GM18517 (cell line): ENCODE measurements around the gene SF3A2.
"Not testable (repeated sequence)": the region's sequence is repeated elsewhere in the genome, so short reads cannot be mapped to it uniquely, and the experiment has no call there.

ENCODE experiments used
- ATAC-seq: cut with Tn5 transposase; IDR thresholded peaks from one replicate; pipeline ENCODE4 v1.9.1; 2021; ENCODE audit warnings: mild to moderate bottlenecking, moderate library complexity; ENCODE audit not compliant: unreplicated experiment

The SF3A2 gene, protein sequence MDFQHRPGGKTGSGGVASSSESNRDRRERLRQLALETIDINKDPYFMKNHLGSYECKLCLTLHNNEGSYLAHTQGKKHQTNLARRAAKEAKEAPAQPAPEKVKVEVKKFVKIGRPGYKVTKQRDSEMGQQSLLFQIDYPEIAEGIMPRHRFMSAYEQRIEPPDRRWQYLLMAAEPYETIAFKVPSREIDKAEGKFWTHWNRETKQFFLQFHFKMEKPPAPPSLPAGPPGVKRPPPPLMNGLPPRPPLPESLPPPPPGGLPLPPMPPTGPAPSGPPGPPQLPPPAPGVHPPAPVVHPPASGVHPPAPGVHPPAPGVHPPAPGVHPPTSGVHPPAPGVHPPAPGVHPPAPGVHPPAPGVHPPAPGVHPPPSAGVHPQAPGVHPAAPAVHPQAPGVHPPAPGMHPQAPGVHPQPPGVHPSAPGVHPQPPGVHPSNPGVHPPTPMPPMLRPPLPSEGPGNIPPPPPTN

DNA sequence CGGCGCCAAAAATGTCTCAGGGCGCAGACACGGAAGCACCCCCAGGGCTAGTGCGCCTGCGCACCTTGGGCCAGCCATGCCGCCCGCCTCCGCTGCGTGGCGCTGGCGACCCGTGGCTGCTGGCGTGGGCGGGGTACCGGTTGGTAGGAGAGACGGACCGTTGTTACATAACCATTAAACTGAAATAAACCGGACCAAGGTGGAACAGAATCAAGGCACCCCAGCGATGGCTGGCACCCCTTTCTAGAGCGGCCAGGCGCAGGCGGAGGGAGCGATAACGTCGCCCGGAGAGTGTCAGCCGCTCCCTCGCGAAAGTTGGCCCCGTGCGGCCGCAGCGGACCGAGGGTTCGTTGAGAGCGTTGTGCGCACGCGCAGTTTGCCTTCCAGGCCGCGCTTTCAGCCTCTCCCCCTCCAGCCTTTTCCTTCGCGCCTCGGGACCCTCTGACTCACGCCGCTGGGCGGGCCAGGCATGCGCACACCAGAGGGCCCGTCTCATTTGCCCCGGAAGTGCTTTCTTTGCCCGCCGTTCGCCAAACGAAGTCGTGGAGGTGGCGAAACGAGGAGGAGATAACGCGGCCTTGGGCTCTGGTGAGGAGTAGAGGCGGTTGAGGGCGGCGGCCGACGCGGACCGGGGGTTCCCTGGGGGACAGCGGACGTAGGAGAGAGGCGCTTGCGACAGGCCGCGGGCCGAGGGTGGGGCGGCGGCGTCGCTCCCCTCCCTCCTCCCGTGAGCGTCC, at the start of gene SF3A2, which contains the start of gene PLEKHJ1:
TSS of gene SF3A2 (plus strand) at position 511 of the 737 bp plus-strand sequence. CDS start 6,595 bp downstream, outside the sequence.
TSS of gene PLEKHJ1 (minus strand) at position 16 of the 737 bp plus-strand sequence. CDS start 81 bp downstream, outside the sequence.
- peak; percentile 74 for ATAC-seq

DNA sequence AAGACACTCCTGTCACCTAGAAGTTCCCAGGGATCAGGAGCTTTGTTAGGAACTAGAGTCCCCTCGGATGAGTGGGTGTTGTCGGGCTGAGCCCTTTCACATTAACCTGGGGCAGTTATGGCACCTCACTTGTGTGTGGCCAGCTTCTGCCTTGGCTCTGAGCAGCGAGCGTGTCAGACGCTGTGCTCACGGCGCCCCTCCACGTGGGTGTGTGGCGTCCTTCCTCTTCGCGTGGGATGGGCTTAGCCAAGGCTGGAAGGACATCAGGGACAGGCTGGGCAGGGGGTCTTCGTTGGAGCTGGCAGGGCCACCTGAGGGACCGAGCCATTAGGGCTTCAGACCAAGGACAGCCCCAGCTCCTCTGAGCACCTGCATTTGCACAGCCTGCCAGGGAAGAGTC, 49.5 kb upstream of the SF3A2 start:
- ATAC-seq: no peak

DNA sequence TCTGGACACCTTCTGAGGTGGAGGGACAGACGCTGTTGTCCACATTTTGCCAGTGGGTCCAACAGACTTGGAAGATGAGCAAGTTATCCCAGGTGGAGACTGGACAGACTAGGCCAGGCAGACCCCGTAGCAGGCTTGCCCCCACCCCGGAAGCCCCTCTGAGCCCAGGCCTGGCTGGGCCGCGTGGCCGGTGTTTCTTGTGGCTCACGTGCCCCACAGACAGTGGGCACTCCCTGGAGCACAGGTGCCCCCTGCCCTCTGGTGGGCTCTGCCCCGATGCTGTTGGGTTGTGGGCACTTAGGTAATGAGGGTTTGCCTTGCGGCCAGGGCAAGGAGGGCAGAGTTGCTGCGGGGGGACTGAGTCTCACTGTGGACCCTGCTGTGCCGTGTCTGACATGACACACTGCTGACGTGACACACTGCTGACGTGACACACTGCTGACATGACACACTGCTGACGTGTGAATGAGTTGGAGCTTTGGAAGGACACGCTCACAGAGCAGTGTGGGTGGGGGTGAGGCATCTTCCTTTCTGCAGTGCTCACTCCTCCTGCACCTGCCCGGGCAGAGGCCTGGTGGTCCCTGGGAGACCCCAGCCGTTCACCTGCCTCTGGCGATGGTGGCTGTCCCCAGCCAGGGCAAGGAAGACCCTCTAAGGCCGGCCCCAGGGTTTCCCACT, 47.8 kb upstream of the SF3A2 start:
- no peak for ATAC-seq

DNA sequence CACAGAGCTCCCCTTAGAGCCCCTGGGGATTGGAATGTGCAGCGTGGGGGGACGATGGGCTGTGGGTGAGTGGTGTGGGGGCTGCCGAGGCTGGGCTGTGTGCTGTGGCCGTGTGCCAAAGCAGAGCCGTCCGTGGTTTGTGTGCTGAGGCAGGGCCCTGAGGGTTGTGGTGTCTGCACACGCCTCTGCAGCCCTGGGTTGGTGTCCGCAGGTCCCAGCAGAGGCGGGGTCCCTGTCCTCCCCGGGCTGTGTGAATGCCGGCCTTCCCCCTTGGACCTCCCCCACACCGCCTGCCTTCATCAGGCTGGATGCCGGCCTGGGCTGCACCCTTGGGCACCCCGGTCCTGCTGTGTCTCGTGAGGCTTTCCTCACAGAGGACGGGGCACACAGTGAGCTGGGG, 46.7 kb upstream of the SF3A2 start:
- no peak for ATAC-seq

DNA sequence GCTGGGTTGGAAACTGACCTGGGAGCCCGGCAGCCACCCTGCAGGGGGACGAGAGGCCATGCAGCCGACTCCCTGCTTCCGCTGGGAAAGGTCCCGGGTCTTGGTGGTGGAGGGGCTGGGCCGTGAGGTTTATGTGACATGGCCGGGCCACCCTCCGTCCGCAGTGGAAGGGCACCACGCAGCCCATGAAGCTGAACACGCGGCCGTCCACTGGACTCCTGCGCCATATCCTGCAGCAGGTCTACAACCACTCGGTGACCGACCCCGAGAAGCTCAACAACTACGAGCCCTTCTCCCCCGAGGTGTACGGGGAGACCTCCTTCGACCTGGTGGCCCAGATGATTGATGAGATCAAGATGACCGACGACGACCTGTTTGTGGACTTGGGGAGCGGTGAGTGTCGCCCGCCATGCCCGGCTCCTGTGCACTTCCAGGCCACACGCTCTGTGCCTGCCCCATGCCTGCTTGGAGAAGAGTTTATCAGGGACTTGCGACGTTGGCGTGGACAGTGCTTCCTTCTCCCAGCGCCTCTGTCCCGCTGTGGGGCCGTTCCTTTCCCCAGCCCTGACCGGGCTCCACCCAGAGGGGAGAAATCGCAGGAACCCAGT, 45.7 kb upstream of the SF3A2 start:
- ATAC-seq: no peak

DNA sequence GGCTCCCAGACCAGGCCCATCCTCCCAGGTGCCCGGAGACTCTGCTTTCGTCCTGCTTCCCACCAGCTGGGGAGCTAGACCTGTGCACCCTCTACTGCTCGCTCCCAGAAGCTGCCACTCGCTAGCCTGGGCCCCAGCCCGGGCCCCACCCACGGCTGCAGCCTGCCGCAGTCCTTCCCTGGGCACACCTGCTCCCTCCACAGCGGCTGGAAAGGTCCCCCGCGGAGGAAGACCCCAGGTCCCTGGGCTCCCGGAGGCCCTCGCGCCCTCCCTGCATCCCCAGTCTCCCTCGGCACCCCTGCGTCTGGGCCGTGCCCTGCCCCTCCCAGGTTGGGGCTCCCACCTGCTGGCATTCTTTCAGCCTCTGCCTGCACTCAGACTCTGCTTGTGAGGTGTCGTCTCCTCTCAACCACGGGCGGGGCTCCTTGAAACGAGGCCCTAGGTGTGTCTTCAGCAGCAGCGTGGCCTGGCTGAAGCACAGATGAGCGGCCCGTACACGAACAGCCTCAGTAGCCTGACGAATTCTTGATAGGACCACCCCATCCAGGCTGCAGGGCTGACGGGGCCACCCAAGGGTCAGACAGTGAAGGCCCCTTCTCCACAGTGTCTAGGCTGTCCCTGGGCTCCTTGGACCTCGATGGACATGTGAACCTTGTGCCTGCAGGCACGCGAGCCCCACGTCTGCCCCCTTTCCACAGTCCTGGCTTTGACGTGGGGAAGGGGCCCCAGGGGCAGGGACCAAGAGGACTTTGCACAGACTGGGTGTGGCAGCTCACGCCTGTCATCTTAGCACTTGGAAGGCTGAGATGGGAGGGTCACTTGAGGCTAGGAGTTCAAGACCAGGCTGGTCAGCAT, 44.9 kb upstream of the SF3A2 start:
- ATAC-seq: no peak

DNA sequence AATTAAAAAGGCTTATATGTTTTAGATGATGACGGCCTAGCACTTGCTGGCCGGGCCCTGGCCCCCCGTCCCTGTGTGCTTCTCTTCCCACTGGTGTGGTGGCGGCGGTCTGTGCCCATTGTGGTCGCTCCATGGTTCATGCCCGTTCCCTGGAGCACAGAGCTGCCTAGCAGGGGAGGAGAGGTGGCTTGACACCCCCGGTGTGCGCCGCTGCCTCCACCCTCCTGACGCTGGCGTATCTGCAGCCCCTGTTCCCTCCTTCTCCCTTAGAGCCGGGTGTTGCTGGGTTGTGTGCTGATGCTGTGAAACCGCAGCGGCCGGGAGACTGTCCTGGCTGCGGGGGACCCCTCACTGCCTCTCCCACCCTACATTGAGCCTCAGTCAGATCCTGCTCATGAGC, 43.8 kb upstream of the SF3A2 start:
- ATAC-seq: no peak

DNA sequence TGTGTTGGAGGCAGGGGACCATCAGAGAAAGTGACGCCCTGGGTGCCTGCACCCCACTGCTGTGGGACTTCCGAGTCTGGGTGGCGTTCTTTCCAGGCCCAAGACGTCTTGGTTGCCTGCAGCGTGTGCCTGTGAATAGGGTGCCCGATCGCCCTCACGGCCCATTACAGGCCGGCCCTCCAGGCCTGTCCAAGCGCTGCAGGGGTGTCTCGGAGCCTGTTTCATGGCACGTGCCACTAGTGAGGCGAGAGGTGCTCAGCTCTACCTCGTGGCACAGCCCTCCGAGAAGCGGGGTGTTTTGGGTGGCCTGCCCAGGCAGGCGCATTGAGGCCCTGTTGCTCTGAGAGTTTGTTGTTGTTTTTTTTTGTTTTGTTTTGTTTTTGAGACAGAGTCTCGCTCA, 42.8 kb upstream of the SF3A2 start:
- ATAC-seq: no peak

DNA sequence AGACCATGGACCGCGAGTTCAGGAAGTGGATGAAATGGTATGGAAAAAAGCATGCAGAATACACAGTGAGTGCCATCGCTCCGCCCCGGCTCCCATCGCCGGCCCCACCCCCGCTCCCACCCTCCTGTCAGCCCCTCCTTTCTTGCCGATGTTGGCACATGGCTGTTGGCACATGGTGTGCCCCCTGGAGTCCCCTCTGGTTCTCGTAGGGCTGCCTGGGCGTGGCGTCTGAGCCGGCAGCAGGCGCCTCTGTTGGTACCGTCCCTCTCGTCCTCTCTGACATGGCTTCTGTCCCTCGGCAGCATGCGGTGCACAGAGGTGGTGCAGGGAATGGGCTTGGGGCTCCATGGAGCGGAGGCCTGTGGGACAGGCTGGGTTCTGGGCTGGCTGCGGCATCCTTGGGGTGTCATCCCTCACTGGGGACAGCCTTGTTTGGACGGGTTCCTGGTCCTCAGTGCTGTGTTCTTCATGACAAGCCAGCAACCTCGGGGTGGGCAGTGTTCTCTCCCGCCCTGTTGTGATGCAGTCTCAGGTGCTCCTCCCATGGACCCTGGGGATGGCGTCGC, 42.0 kb upstream of the SF3A2 start:
- ATAC-seq: no peak

DNA sequence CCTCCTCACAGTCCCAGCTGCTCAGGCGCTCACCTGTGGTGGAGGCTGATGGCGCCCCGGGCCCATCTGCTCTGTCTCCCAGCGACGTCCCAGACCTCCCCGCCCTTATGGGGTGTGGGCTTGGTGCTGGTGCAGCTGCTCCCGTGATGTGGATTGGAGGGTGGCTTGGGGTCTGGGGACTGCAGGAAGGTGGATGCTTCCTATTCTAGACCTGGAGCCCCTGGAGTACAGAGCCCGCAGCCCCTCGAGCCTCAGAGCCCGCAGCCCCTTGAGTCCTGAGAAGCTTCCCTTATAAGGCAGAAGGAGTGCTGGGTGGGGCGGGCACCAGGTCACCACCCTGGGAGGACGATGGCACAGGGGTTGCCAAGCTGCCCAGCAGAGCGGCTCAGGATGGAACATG, 41.3 kb upstream of the SF3A2 start:
- ATAC-seq: no peak

DNA sequence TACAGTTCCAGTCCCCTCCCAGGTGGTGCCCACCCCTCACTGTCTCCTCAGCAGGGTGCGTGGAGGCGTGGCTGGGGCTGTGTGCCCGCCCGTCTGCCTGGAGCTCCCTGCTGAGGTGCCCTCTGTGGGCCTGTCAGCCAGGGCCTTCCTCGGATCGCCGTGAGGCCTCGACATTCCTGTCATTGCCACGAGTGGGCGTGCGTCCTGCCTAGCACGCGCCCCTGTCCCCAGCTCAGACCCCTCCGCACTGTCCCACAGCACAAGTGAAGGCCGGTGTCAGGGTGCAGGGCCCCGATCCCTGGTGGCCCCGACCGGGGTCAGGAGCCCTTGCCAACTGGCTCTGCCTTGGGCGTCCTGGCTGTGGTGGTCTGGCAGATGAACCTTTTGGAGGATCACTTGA, 40.7 kb upstream of the SF3A2 start:
- ATAC-seq: no peak

DNA sequence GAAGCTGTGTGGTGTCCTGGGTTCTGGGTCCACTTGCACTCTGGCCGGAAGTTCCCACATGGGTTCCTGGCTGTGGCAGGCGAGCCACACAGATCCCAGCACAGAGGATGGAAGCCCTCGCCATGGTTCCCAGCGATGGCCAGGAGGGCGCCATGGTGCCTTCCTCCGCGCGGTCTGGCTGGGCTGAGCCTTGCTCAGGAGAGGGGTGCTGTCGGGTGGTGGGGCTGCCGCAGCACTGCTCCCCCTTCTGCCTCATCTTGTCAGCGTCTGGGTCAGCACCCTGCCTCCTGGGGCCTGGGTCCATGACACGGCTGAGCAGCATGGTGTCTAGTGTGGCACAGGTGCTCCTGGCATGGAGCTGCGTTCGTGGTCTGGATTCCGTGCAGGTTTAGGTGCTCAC, 39.4 kb upstream of the SF3A2 start:
- ATAC-seq: no peak

DNA sequence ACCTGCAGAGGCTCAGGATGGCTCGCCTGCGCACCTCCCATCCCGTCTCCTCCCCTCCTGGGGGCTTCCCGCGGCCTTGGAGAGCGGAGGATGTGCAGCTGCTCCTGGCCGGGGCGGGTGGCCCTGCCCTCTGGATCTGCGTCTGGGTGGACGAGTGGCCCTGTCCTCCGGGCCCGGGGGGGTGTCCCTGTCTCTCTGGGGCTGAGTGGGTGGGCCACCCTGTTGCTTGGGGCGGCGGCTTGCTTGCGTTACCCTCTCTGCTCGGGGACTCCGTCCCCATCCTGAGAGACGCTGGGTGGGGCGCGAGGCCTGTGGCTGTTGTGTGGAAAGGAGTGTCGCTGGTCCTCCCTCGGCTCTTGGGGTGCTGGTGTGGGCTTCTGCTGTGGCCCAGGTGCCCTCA, 38.3 kb upstream of the SF3A2 start:
- no peak for ATAC-seq

DNA sequence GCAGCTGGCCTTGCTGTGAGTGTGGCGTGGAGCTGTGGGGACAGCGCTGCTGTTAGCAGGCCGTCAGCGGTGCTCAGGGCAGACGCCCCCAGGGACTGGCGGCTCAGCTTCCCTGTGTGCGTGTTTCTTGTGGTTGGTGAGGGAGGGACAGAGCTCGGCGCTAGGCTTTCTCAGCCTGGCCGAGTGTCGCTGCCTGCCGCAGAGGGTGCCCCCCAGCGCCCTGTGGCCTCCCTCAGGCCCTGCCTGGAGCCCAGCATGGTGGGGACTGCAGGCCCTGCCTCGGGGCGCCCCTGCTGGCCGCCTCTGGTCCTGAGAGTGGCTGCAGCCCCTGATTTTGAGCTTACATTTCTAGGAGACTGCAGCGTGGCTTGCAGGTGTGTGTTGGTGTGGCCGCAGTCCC, 37.4 kb upstream of the SF3A2 start:
- ATAC-seq: no peak

DNA sequence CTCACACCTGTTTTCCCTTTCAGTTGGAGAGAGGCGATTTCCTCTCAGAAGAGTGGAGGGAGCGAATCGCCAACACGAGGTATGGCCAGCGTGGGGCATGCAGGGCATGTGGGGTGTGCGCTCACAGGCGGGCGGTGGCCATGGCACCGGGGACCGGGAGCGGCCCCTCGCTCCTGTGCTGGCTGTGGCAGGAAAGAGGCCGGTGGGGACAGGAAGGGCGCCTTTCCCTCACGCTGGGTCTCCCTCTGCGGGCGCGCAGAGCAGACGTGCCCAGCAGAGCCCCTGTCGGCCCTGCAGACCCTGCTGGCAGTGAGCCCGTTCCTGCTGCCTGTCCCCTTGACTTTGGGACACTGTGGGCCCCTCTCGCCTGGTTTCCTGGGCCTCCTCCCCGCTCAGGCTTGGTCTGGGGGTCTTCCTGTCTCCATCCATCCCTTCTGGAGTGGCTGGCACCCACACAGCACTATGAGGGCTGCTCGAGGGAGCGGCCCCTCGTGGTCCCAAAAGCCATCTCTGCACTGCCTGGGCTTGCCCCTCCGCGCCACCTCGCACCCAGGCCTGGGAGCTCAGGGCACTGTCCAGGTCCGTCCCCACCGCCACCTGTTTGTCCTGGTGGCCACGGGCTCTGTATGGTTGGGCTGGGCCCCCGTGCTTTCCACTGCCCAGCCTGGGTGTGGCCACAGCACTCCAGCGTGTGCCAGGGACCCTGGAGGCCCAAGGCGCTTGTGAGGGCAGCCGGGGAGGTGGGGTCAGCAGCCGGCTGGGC, 36.6 kb upstream of the SF3A2 start:
- ATAC-seq: no peak

DNA sequence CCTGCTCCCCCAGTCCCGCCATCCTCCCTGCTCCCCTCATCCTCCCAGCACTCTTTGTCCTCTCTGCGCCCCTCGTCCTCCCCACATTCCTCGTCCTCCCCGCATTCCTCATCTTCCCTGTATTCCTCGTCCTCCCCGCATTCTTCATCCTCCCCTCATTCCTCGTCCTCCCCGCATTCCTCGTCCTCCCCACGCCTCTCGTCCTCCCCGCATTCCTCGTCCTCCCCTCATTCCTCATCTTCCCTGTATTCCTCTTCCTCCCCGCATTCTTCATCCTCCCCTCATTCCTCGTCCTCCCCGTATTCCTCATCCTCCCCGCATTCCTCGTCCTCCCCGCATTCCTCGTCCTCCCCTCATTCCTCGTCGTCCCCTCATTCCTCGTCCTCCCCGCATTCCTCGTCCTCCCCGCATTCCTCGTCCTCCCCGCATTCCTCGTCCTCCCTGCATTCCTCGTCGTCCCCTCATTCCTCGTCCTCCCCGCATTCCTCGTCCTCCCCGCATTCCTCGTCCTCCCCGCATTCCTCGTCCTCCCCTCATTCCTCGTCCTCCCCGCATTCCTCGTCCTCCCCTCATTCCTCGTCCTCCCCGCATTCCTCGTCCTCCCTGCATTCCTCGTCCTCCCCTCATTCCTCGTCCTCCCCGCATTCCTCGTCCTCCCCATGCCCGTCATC, 35.9 kb upstream of the SF3A2 start:
- ATAC-seq: not testable (repeated sequence)

DNA sequence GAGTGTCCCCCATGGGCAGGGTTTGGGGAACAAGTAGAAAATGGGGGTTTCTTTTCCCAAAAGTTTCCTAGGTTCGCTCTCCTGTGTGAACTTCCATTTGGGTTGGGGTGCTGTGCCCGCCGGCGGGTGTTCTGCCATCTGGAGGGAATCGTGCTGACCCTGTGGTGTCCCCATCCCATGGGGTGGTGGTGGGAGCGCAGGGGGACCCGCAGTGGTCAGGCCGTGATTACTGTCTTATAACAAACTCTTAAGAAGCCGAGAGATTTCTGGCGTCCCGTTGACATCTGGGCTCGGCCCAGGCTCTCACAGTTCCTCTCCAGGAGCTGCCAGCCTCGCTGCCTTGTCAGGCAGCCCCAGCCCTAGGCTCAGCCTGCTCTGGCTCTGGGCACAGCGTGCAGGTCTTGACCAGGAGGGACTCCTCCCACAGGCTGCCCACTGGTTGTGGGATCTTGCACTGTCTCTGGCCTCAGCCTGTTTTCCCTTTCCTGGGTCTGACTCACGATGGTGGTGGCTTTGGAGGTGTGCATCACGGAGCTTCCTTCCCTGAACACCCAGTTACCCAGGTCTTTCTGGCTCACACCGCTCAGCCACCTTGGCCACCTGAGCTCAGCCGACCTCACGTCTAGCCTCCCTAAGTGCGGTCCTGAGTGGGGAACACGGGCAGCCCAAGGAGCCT, 35.0 kb upstream of the SF3A2 start:
- no peak for ATAC-seq

DNA sequence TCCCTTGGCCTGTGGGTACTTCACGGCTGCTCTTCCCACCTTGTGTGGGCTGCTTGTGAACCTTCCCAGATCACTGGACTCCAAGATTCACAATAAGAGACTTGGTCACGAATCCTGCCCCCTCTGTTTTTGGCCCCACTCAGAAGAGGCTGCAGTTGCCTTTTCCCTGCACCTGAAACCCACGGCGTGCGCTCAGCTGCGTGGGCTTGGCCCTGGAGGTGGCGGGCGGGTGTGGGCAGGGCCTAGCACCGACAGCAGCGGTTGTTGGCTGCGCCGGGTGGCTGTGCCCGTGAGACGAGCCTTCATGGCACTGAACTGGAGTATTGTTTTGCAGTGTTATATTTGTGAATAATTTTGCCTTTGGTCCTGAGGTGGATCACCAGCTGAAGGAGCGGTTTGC, 34.3 kb upstream of the SF3A2 start:
- ATAC-seq: no peak
